Prostate gland (tissue), 2 donors: Measurements from ENCODE around the gene NOXRED1.
A peak's percentile ranks its signal among the peaks of the same experiment; 100 is the strongest.

Source experiments
- POLR2A ChIP-seq: fragments of 450-650 bp; IDR thresholded peaks from one replicate; pipeline ENCODE4 v1.6.1; 2016; ENCODE audit warnings: antibody characterized with exemption, mild to moderate bottlenecking
- TF ChIP-seq, protein P1 (sequence below), 4 experiments: fragments of 200-600 bp in 2 of 4; fragments of 450-650 bp in 2 of 4; sonication (generic) in 2 of 4; IDR thresholded peaks; 1 replicate in 3 of 4; 2 replicates in 1 of 4; pipeline ENCODE4 v1.5.1; 2016 to 2019; ENCODE audit warnings: antibody characterized with exemption in 4 of 4, mild to moderate bottlenecking in 2 of 4, moderate library complexity in 2 of 4

DNA sequence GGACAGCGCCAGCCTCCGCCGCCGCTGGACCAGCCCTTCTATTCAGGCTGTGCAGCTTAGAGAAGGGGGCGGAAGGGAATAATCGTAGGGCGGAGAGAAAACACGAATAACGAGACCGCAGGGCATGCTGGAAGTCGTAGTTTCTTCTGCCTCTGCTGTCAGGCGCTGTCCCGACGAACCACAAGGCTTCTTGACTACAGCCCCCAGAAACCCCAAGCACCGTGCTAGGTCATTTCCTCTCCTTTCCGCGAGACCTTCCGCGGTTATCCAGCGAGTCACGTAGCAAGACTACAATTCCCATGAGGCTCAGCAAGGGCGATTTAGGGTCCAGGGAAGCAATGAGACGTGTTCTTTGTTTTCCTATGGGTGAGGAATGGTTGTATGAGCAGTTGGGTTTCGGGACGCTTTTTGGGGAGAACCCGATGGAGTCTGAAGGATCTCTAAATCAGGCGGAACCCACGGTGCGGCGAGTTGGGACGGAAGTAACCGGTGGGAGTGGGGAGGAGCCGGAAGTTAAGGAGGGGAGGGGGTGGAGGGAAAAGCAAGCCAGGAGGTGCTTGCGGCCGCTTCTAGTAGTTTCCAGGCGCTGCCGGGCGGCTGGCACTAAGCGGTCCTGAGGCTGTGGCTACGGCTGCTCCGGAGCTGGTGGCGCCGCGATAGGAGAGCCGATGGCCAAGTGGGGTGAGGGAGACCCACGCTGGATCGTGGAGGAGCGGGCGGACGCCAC is 34.4 kb upstream of the NOXRED1 start, which contains the start of the genes AHSA1 and VIPAS39:
- TF ChIP-seq, protein P1, sequence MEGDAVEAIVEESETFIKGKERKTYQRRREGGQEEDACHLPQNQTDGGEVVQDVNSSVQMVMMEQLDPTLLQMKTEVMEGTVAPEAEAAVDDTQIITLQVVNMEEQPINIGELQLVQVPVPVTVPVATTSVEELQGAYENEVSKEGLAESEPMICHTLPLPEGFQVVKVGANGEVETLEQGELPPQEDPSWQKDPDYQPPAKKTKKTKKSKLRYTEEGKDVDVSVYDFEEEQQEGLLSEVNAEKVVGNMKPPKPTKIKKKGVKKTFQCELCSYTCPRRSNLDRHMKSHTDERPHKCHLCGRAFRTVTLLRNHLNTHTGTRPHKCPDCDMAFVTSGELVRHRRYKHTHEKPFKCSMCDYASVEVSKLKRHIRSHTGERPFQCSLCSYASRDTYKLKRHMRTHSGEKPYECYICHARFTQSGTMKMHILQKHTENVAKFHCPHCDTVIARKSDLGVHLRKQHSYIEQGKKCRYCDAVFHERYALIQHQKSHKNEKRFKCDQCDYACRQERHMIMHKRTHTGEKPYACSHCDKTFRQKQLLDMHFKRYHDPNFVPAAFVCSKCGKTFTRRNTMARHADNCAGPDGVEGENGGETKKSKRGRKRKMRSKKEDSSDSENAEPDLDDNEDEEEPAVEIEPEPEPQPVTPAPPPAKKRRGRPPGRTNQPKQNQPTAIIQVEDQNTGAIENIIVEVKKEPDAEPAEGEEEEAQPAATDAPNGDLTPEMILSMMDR (IDR thresholded peaks at IDR 0.05) = peak in 1 of 4 experiments; percentile 14
- peak; percentile 78 for TF ChIP-seq POLR2A
